HG03575 (cell line): ENCODE data around the gene PRR22.
"Not testable (repeated sequence)": the region's sequence is repeated elsewhere in the genome, so short reads cannot be mapped to it uniquely, and the experiment has no call there.

Experiments
- ATAC-seq: cut with Tn5 transposase; IDR thresholded peaks from one replicate; pipeline ENCODE4 v1.9.1; 2021; ENCODE audit not compliant: unreplicated experiment, insufficient number of reproducible peaks, low FRiP score; ENCODE audit errors: extremely low read depth

The PRR22 gene

GRCh38 chr19:5773276-5773675, 11.3 kb downstream of the PRR22 start:
- ATAC-seq, result no peak

GRCh38 chr19:5772416-5772815, 12.1 kb downstream of the PRR22 start:
- no peak for ATAC-seq

GRCh38 chr19:5767949-5768348, 16.6 kb downstream of the PRR22 start:
- no peak for ATAC-seq

- no peak for ATAC-seq
Measured at GRCh38 chr19:5765220-5765619, 19.3 kb downstream of the PRR22 start.

GRCh38 chr19:5762608-5763217, 21.8 kb downstream of the PRR22 start:
- ATAC-seq, result no peak

- ATAC-seq, result no peak
Measured at GRCh38 chr19:5753743-5754142, 30.8 kb downstream of the PRR22 start.

GRCh38 chr19:5751709-5752108, 32.8 kb downstream of the PRR22 start:
- no peak for ATAC-seq

GRCh38 chr19:5749505-5749904, 35.0 kb downstream of the PRR22 start:
- ATAC-seq, result no peak

- not testable (repeated sequence) for ATAC-seq
Measured at GRCh38 chr19:5748920-5749319, 35.6 kb downstream of the PRR22 start.

GRCh38 chr19:5744999-5745398, 39.5 kb downstream of the PRR22 start:
- not testable (repeated sequence) for ATAC-seq

- no peak for ATAC-seq
Measured at GRCh38 chr19:5743630-5744029, 40.9 kb downstream of the PRR22 start.

GRCh38 chr19:5742051-5742450, 42.5 kb downstream of the PRR22 start:
- ATAC-seq, result no peak

GRCh38 chr19:5738423-5738822, 46.1 kb downstream of the PRR22 start:
- ATAC-seq, result no peak

- not testable (repeated sequence) for ATAC-seq
Measured at GRCh38 chr19:5733172-5733571, 51.4 kb downstream of the PRR22 start.
